OCI-LY3 (cell line): ENCODE data around the gene ATP2A3.

Experiments used
- H2AFZ ChIP-seq: fragments of 200-600, 300-600 bp; shearing (Covaris generic); 2 replicates; pipeline ENCODE4 v1.6.0; 2014; ENCODE audit warnings: antibody characterized with exemption, low read depth, low read length
- H3K27ac ChIP-seq: fragments of 200-600, 300-600 bp; sonication (generic); 2 replicates; pipeline ENCODE4 v1.5.1; 2014; ENCODE audit warnings: mild to moderate bottlenecking, low read length, moderate library complexity, mixed read lengths
- H3K27me3 ChIP-seq: fragments of 200-600, 300-600 bp; sonication (generic); 2 replicates; pipeline ENCODE4 v1.6.1; 2014; ENCODE audit warnings: low read depth, low read length, mixed read lengths
- H3K36me3 ChIP-seq: fragments of 200-600, 300-600 bp; sonication (generic); replicated peaks from 2 replicates; pipeline ENCODE3; 2014; ENCODE audit warnings: low read depth, low read length, mixed read lengths
- H3K4me1 ChIP-seq: fragments of 300-600, 200-600 bp; sonication (generic); 2 replicates; pipeline ENCODE4 v1.6.1; 2014; ENCODE audit warnings: low read length, mixed read lengths
- H3K4me2 ChIP-seq: fragments of 200-600, 300-600 bp; sonication (generic); 2 replicates; pipeline ENCODE4 v1.6.1; 2014; ENCODE audit warnings: low read length, mixed read lengths
- H3K4me3 ChIP-seq: fragments of 300-600, 200-600 bp; sonication (generic); 2 replicates; pipeline ENCODE4 v1.5.1; 2014; ENCODE audit warnings: antibody characterized with exemption, mild to moderate bottlenecking, low read length, moderate library complexity
- H3K79me2 ChIP-seq: fragments of 300-600, 200-600 bp; shearing (Covaris generic); 2 replicates; pipeline ENCODE4 v1.6.1; 2014; ENCODE audit warnings: mild to moderate bottlenecking, low read length, mixed read lengths
- H3K9ac ChIP-seq: fragments of 300-600, 200-600 bp; shearing (Covaris generic); 2 replicates; pipeline ENCODE4 v1.6.0; 2014; ENCODE audit warnings: mild to moderate bottlenecking, low read length, moderate library complexity
- H3K9me3 ChIP-seq: fragments of 200-600, 300-600 bp; shearing (Covaris generic); 2 replicates; pipeline ENCODE4 v1.6.1; 2014; ENCODE audit warnings: low read length, mixed read lengths; ENCODE audit not compliant: insufficient read depth
- H4K20me1 ChIP-seq: fragments of 200-600, 300-600 bp; sonication (generic); 2 replicates; pipeline ENCODE4 v1.6.1; 2016; ENCODE audit warnings: low read length, mixed read lengths; ENCODE audit not compliant: insufficient read depth
- EZH2phosphoT487 ChIP-seq: fragments of 200-600 bp; shearing (Covaris generic); IDR thresholded peaks from 2 replicates; pipeline ENCODE4 v1.6.1; 2018; ENCODE audit warnings: antibody characterized with exemption, mixed run types, low read depth
- TF ChIP-seq, protein P1 (sequence below): fragments of 200-600, 300-600 bp; sonication (generic); IDR thresholded peaks from 2 replicates; pipeline ENCODE4 v1.5.1; 2014; ENCODE audit warnings: antibody characterized with exemption, low read length, low read depth

Gene ATP2A3

DNA sequence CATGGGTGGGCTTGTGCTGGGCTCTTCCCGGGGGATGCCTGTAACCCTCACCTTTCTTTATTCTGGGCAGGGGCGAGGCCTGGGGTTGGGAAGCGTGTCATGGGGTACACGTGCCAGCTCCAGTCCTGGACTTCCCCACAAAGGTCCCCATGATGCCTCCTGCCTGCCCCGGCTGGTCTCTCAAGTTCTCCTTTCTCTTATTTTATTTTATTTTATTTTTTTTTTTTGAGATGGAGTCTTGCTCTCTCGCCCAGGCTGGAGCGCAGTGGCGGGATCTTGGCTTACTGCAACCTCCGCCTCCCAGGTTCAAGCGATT, 8.6 kb downstream of the ATP2A3 start:
- Histone ChIP-seq H3K27me3 (no peaks in the 10 kb centered on the region), H3K9ac (no peak overlapping the region), H3K4me1 (peaks cover 27% of the 10 kb centered on the region), H3K4me3 (no peak overlapping the region), H3K4me2 (no peak overlapping the region), H3K9me3 (no peaks in the 10 kb centered on the region), H2AFZ (no peak overlapping the region), H3K36me3 (peaks cover 1% of the 10 kb centered on the region), H3K27ac (no peak overlapping the region), H4K20me1 (peaks cover 36% of the 10 kb centered on the region), H3K79me2 (peaks cover 29% of the 10 kb centered on the region)
- TF ChIP-seq EZH2phosphoT487, result no peak
- TF ChIP-seq, protein P1, sequence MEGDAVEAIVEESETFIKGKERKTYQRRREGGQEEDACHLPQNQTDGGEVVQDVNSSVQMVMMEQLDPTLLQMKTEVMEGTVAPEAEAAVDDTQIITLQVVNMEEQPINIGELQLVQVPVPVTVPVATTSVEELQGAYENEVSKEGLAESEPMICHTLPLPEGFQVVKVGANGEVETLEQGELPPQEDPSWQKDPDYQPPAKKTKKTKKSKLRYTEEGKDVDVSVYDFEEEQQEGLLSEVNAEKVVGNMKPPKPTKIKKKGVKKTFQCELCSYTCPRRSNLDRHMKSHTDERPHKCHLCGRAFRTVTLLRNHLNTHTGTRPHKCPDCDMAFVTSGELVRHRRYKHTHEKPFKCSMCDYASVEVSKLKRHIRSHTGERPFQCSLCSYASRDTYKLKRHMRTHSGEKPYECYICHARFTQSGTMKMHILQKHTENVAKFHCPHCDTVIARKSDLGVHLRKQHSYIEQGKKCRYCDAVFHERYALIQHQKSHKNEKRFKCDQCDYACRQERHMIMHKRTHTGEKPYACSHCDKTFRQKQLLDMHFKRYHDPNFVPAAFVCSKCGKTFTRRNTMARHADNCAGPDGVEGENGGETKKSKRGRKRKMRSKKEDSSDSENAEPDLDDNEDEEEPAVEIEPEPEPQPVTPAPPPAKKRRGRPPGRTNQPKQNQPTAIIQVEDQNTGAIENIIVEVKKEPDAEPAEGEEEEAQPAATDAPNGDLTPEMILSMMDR, result no peak

DNA sequence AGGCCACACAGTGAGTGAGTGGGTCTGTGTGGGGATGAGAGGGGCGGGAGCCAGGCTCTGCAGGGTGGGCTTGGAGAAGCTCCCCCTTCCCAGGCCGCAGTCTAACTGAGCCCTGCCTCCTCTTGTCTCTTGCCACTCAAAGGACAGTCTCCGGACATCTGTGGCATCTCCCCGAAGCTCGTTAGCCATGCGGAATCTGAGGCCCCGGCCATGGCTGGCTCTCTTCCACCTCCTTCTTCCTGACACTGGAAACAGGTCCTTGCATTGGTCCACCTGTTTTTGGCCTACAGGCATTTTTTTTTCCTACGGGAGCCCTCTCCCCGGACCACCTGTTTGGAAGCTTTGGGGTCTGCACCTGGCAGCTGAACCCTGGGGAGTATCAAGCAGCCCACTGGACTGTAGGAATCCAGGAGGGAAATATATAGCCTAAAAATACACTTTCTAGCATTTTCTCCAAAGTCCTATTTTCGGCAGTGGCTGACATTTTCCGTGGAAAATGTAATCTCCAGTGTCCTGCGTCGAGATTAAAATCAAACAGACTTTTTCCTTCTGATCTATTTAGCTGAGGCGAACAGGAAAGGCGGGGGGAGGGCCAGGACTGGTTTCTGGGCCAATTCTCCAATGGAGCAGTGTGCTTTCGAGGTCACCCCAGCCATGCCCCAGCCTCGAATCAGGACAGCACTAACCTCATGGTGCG, 9.1 kb downstream of the ATP2A3 start:
- no peaks in the 10 kb centered on the region for H3K27me3 ChIP-seq
- H3K36me3 ChIP-seq, result no peaks in the 10 kb centered on the region
- peaks cover 27% of the 10 kb centered on the region for H3K4me1 ChIP-seq
- peaks cover 31% of the 10 kb centered on the region for H4K20me1 ChIP-seq
- no peak overlapping the region for H3K9ac ChIP-seq
- no peak overlapping the region for H2AFZ ChIP-seq
- no peak overlapping the region for H3K4me2 ChIP-seq
- H3K27ac ChIP-seq, result no peak overlapping the region
- TF ChIP-seq EZH2phosphoT487, result no peak
- TF ChIP-seq, protein P1, result no peak
- no peaks in the 10 kb centered on the region for H3K9me3 ChIP-seq
- peaks cover 24% of the 10 kb centered on the region for H3K79me2 ChIP-seq
- no peak overlapping the region for H3K4me3 ChIP-seq

DNA sequence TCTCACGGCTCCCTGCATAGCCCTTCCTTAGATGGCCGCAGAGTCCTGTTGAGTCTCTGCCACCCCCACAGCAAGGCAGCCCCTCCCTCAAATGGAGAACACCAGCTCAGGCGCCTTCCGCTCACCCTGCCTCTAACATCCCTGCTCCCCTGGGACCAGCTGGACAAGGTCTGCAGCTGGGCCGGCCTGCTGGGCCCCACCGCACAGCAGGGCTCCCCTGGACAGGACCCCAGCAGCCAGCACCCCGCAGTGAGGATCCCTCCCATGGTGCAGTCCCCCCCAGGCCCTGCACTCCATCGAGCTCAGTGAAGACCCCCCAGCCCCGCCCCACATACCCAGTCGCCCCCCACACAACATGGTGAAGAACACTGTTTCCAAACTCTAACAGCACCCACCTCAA, 10.2 kb downstream of the ATP2A3 start:
- H3K27ac ChIP-seq, result no peak overlapping the region

DNA sequence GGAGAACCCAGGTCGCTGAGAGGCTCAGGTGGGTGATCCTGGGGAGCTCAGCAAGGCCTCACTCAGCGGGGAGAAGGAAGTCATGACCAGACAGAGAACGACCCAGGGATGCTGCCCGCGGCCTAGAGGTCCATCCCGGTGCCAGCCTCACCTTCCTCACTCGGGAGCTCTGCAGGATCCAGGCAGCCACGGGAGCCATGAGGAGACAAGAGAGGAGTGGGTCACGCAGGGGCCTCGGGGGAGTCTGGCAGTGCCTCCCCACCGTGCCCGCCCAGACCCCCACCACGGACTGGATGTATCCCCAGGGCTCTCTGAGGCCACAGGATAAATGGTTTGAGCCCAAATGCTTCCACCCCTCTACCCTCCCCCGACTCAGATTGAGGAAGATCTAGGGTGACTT, 10.7 kb downstream of the ATP2A3 start:
- Histone ChIP-seq H3K79me2 (peaks cover 13% of the 10 kb centered on the region), H3K27ac (no peak overlapping the region), H3K9me3 (no peaks in the 10 kb centered on the region), H3K36me3 (peaks cover 3% of the 10 kb centered on the region), H3K9ac (no peak overlapping the region), H3K27me3 (no peaks in the 10 kb centered on the region), H3K4me2 (no peak overlapping the region), H2AFZ (no peak overlapping the region), H4K20me1 (peaks cover 19% of the 10 kb centered on the region), H3K4me3 (no peak overlapping the region), H3K4me1 (peaks cover 27% of the 10 kb centered on the region)
- TF ChIP-seq EZH2phosphoT487, result no peak
- TF ChIP-seq, protein P1, result no peak

More for the DNA sequence above, 10.2 kb downstream of the ATP2A3 start:
- Histone ChIP-seq H2AFZ (no peak overlapping the region), H3K36me3 (peaks cover 3% of the 10 kb centered on the region), H3K9me3 (no peaks in the 10 kb centered on the region), H3K27me3 (no peaks in the 10 kb centered on the region), H3K4me3 (no peak overlapping the region), H3K4me2 (no peak overlapping the region), H3K79me2 (peaks cover 13% of the 10 kb centered on the region), H3K9ac (no peak overlapping the region), H3K4me1 (peaks cover 27% of the 10 kb centered on the region), H4K20me1 (peaks cover 21% of the 10 kb centered on the region)
- TF ChIP-seq, protein P1, result no peak
